B cell (primary cell): ENCODE results near the gene FCF1. TPM values are rescaled to one million over a fixed set of nuclear protein-coding genes. Genes with fewer than 3 reads are reported as not detected.

ENCODE experiments used
- ATAC-seq: fragments of 200-7000 bp; cut with Tn5 transposase; one replicate; pipeline ENCODE4 v1.10.0; 2021; ENCODE audit warnings: low read depth, mild to moderate bottlenecking, moderate number of reproducible peaks, moderate library complexity
- CTCF ChIA-PET: fragments of 350-600 bp; sonication (Branson Sonifier 250); formaldehyde crosslinking; loops from one replicate; lab custom pipeline; 2021; ENCODE audit warnings: antibody characterized with exemption, inconsistent platforms; lab: Charles Lee
- POLR2A ChIA-PET: fragments of 350-600 bp; sonication (Branson Sonifier 250); formaldehyde crosslinking; loops from one replicate; lab custom pipeline; 2021; ENCODE audit warnings: antibody characterized with exemption; lab: Charles Lee
- DNase-seq: peaks from one replicate; pipeline ENCODE4 v3.0.0; 2013
- H2AFZ ChIP-seq: 2 replicates; pipeline ENCODE4 v1.6.1; 2012; ENCODE audit warnings: mild to moderate bottlenecking, low read depth, low read length; ENCODE audit not compliant: insufficient read depth, poor library complexity, severe bottlenecking
- H3K27ac ChIP-seq, 2 donors: 1 replicate in 1 of 2; 2 replicates in 1 of 2; pipeline ENCODE4 v1.5.1; 2012 to 2013; ENCODE audit warnings: low read length in 2 of 2, mild to moderate bottlenecking in 2 of 2, moderate library complexity in 1 of 2
- H3K27me3 ChIP-seq, 4 experiments: fragments of 200-600 bp in 1 of 4; sonication (generic) in 1 of 4; replicated peaks in 1 of 4; 1 replicate in 2 of 4; 2 replicates in 2 of 4; pipeline versions ENCODE4 v1.6.1 to v1.7.0; 2013 to 2016; ENCODE audit warnings: low read length in 3 of 4, mild to moderate bottlenecking in 2 of 4, mixed read lengths in 1 of 4, moderate library complexity in 1 of 4; ENCODE audit not compliant: insufficient read depth in 4 of 4, control insufficient read depth in 3 of 4; ENCODE audit errors: control extremely low read depth in 1 of 4
- H3K36me3 ChIP-seq, 2 experiments: replicated peaks in 1 of 2; 1 replicate in 1 of 2; 2 replicates in 1 of 2; pipeline versions ENCODE4 v1.6.1 to v1.7.1; 2013; ENCODE audit warnings: low read length in 1 of 2; ENCODE audit not compliant: insufficient read depth in 2 of 2, control insufficient read depth in 1 of 2; ENCODE audit errors: control extremely low read depth in 1 of 2, extremely low read depth in 1 of 2
- H3K4me1 ChIP-seq, 2 donors: fragments of 200-600 bp in 1 of 2; sonication (generic) in 1 of 2; 1 replicate in 1 of 2; 2 replicates in 1 of 2; pipeline versions ENCODE4 v1.5.1 to v1.6.1; 2013 to 2017; ENCODE audit warnings: low read length in 2 of 2; ENCODE audit not compliant: control insufficient read depth in 2 of 2, insufficient read depth in 2 of 2
- H3K4me2 ChIP-seq: replicated peaks from 2 replicates; pipeline ENCODE3; 2012; ENCODE audit warnings: mild to moderate bottlenecking, low read depth, low read length; ENCODE audit not compliant: poor library complexity, severe bottlenecking
- H3K4me3 ChIP-seq, 5 experiments: fragments of 200-600 bp in 1 of 5; sonication (generic) in 1 of 5; 1 replicate in 3 of 5; 2 replicates in 2 of 5; pipeline versions ENCODE4 v1.5.1 to v1.7.0; 2011 to 2016; ENCODE audit warnings: low read length in 4 of 5, mild to moderate bottlenecking in 4 of 5, low read depth in 2 of 5, control low read depth in 1 of 5, moderate library complexity in 1 of 5; ENCODE audit not compliant: insufficient read depth in 1 of 5; ENCODE audit errors: control extremely low read depth in 1 of 5, extremely low read depth in 1 of 5
- H3K79me2 ChIP-seq: fragments of 200-600 bp; sonication (generic); one replicate; pipeline ENCODE4 v1.6.0; 2016; ENCODE audit warnings: low read length; ENCODE audit not compliant: control insufficient read depth, insufficient read depth
- H3K9ac ChIP-seq: fragments of 200-600 bp; sonication (generic); 2 replicates; pipeline ENCODE4 v1.6.1; 2017; ENCODE audit warnings: mild to moderate bottlenecking, low read length, moderate library complexity
- H3K9me3 ChIP-seq, 3 donors: one replicate each; pipeline versions ENCODE4 v1.6.1 to v1.7.1; 2013; ENCODE audit warnings: low read length in 2 of 3; ENCODE audit not compliant: control insufficient read depth in 2 of 3, insufficient read depth in 1 of 3; ENCODE audit errors: control extremely low read depth in 1 of 3
- H4K20me1 ChIP-seq: 2 replicates; pipeline ENCODE4 v1.6.0; 2012; ENCODE audit warnings: mild to moderate bottlenecking, low read length; ENCODE audit not compliant: insufficient read depth, control insufficient read depth, poor library complexity, severe bottlenecking
- H3K27ac Mint-ChIP-seq: one replicate; pipeline ENCODE4 v1.8.0; 2021; ENCODE audit warnings: mixed read lengths
- H3K27me3 Mint-ChIP-seq: one replicate; pipeline ENCODE4 v1.8.0; 2021; ENCODE audit warnings: mixed read lengths
- H3K4me1 Mint-ChIP-seq: one replicate; pipeline ENCODE4 v1.8.0; 2021; ENCODE audit warnings: mixed read lengths
- H3K4me3 Mint-ChIP-seq: one replicate; pipeline ENCODE4 v1.8.0; 2021; ENCODE audit warnings: mixed read lengths
- H3K9me3 Mint-ChIP-seq: one replicate; pipeline ENCODE4 v1.8.0; 2022; ENCODE audit warnings: mixed read lengths; ENCODE audit not compliant: insufficient read depth
- CTCF ChIP-seq: fragments of 200-600 bp; IDR thresholded peaks from one replicate; pipeline ENCODE4 v1.8.0; 2022; ENCODE audit warnings: antibody characterized with exemption, mild to moderate bottlenecking
- EZH2 ChIP-seq: IDR thresholded peaks from 2 replicates; pipeline ENCODE4 v1.6.1; 2012; ENCODE audit warnings: borderline replicate concordance, low read depth, mild to moderate bottlenecking, moderate library complexity, low read length; ENCODE audit not compliant: insufficient read depth, poor library complexity, severe bottlenecking
- WGBS: methylation state at CpG from one replicate; pipeline ENCODE4 v1.1.5; 2013; ENCODE audit warnings: missing lambda C conversion rate; ENCODE audit not compliant: insufficient coverage; 5-methylcytosine and 5-hydroxymethylcytosine counted together
- intact Hi-C: fragments of 100-400 bp; cut with micrococcal nuclease; formaldehyde crosslinking; loops from one replicate; pipeline ENCODE4 v1.10.0; 2022
- polyA plus RNA-seq: library from polyadenylated mRNA; depleted of rRNA; stranded (reverse); fragments of >200 nt; gene quantifications from 2 replicates; pipeline ENCODE4 v1.2.3, GENCODE V29; 2012
- total RNA-seq, 2 donors: library from RNA; stranded (reverse); fragments of 120-200 nt in 1 of 2; gene quantifications; 1 replicate in 1 of 2; 2 replicates in 1 of 2; pipeline versions ENCODE4 v1.2.3 to v1.2.4, GENCODE V29; 2013 to 2022

FCF1 gene
- total and polyA plus RNA-seq, 2 donors (not counting 1 experiment from before 2014, with no cell fraction given), result 21.1 to 41.6 TPM

DNA sequence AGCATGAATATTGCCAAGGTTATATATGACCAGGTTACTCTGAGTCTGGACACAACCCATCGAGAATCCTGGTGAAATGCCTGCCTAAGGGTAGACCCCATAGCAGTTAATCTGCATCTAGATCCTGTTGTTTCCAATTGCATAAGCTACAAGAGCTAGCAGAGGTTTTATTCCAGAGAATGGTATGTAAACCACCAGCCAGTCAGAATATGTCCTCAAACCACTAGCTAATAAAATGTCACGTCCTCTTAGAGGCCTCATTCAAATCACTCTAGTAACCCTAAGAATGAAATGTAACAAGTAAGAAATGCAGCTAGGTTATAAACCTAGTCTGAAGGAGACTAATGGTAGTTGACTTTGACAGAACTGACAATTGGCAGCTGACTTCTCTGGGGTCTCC, 41.2 kb downstream of the FCF1 start:
- TF ChIP-seq CTCF, result no peak
- no peak for TF ChIP-seq EZH2
- POLR2A ChIA-PET, result no interaction called here
- CTCF ChIA-PET, result interaction anchor here (1.4 kb wide), 1 partner anchor 9 kb away, joined by 3 read pairs; the partner anchor contains the start of gene YLPM1
- H3K9ac ChIP-seq, result no peak overlapping the region
- H4K20me1 ChIP-seq, result no peaks in the 10 kb centered on the region
- no peaks in the 10 kb centered on the region for H3K79me2 ChIP-seq
- H3K4me3 ChIP-seq, result no peak overlapping the region
- Mint-ChIP-seq H3K27ac (no peak overlapping the region), H3K4me3 (no peak overlapping the region), H3K27me3 (peaks cover 4% of the 10 kb centered on the region), H3K4me1 (no peaks in the 10 kb centered on the region), H3K9me3 (peaks cover 5% of the 10 kb centered on the region)
- ATAC-seq (no peak), DNase-seq (no peak)
- no peak overlapping the region for H2AFZ ChIP-seq
- no peak overlapping the region for H3K4me2 ChIP-seq
- H3K36me3 ChIP-seq, result no peaks in the 10 kb centered on the region
- peaks cover 1 to 15% (median 3%) of the 10 kb centered on the region in 3 donors for H3K9me3 ChIP-seq
- H3K27ac ChIP-seq, result no peak overlapping the region
- intact Hi-C loops, result no loop called here
- H3K27me3 ChIP-seq, result no peaks in the 10 kb centered on the region
- 100% methylated on average over 1 of the region's 2 CpGs for WGBS
- no peaks in the 10 kb centered on the region for H3K4me1 ChIP-seq

DNA sequence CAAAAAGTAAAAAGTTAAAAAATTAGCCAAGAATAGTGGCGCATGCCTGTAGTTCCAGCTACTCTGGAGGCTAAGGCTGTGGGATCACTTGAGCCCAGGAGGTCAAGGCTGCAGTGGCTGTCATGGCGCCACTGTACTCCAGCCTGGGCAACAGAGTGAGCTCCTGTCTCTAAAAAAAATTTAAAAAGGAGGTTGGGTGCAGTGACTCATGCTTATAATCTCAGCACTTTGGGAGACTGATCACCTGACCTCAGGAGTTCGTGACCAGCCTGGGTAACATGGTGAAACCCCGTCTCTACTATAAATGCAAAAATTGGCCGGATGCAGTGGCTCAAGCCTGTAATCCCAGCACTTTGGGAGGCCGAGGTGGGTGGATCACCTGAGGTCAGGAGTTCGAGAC, 42.0 kb downstream of the FCF1 start:
- Histone ChIP-seq H3K9ac (no peak overlapping the region), H3K4me2 (no peak overlapping the region), H3K36me3 (no peaks in the 10 kb centered on the region), H3K27me3 (no peaks in the 10 kb centered on the region), H3K9me3 (peaks cover 1 to 15% (median 3%) of the 10 kb centered on the region in 3 donors), H3K27ac (no peak overlapping the region), H4K20me1 (no peaks in the 10 kb centered on the region), H2AFZ (no peak overlapping the region), H3K79me2 (no peaks in the 10 kb centered on the region), H3K4me3 (no peak overlapping the region), H3K4me1 (no peaks in the 10 kb centered on the region)
- 95% methylated on average over 7 of the region's 7 CpGs for WGBS
- DNase-seq (no peak), ATAC-seq (no peak)
- Mint-ChIP-seq H3K27me3 (peaks cover 4% of the 10 kb centered on the region), H3K27ac (no peak overlapping the region), H3K4me3 (no peak overlapping the region), H3K4me1 (no peaks in the 10 kb centered on the region), H3K9me3 (peaks cover 5% of the 10 kb centered on the region)
- ChIA-PET CTCF (interaction anchor here (1.4 kb wide), 1 partner anchor 8 kb away, joined by 3 read pairs; the partner anchor contains the start of gene YLPM1), POLR2A (no interaction called here)
- intact Hi-C loops, result no loop called here
- no peak for TF ChIP-seq EZH2
